Hepatocyte (in vitro differentiated cells): ENCODE data around the gene EEFSEC. TPM values are rescaled to one million over a fixed set of nuclear protein-coding genes. Genes with fewer than 3 reads are reported as not detected.

Source experiments
- DNase-seq: peaks from one replicate; pipeline ENCODE4 v3.0.0-alpha.2; 2016; ENCODE audit warnings: low spot score
- H2AFZ ChIP-seq: fragments of 200-600 bp; sonication (generic); 2 replicates; pipeline ENCODE4 v1.6.0; 2016; ENCODE audit warnings: antibody characterized with exemption, mild to moderate bottlenecking
- H3K27ac ChIP-seq: fragments of 200-600 bp; sonication (generic); 2 replicates; pipeline ENCODE4 v1.5.1; 2016; ENCODE audit warnings: mild to moderate bottlenecking
- H3K27me3 ChIP-seq: fragments of 200-600 bp; sonication (generic); 2 replicates; pipeline ENCODE4 v1.6.1; 2016
- H3K36me3 ChIP-seq: fragments of 200-600 bp; sonication (generic); replicated peaks from 2 replicates; pipeline ENCODE4 v1.5.1; 2016; ENCODE audit warnings: low read depth; ENCODE audit not compliant: insufficient read depth
- H3K4me1 ChIP-seq: fragments of 200-600 bp; sonication (generic); 2 replicates; pipeline ENCODE4 v1.5.1; 2016; ENCODE audit warnings: mild to moderate bottlenecking, moderate library complexity; ENCODE audit not compliant: insufficient read depth
- H3K4me2 ChIP-seq: fragments of 200-600 bp; sonication (generic); 2 replicates; pipeline ENCODE4 v1.6.0; 2016
- H3K4me3 ChIP-seq: fragments of 200-600 bp; sonication (generic); 2 replicates; pipeline ENCODE4 v1.5.1; 2016; ENCODE audit warnings: mild to moderate bottlenecking
- H3K79me2 ChIP-seq: fragments of 200-600 bp; sonication (generic); 2 replicates; pipeline ENCODE4 v1.6.0; 2017; ENCODE audit warnings: mild to moderate bottlenecking
- H3K9me2 ChIP-seq: fragments of 200-600 bp; sonication (generic); replicated peaks from 2 replicates; pipeline ENCODE4 v1.6.0; 2017; ENCODE audit warnings: mild to moderate bottlenecking; ENCODE audit not compliant: insufficient read depth
- H3K9me3 ChIP-seq: fragments of 200-600 bp; sonication (generic); 2 replicates; pipeline ENCODE4 v1.5.1; 2016; ENCODE audit warnings: low read depth, mild to moderate bottlenecking
- H4K20me1 ChIP-seq: fragments of 200-600 bp; sonication (generic); 2 replicates; pipeline ENCODE4 v1.6.0; 2016; ENCODE audit warnings: mild to moderate bottlenecking; ENCODE audit not compliant: insufficient read depth, poor library complexity, severe bottlenecking
- CTCF ChIP-seq: fragments of 200-600 bp; sonication (generic); IDR thresholded peaks from 2 replicates; pipeline ENCODE4 v1.5.1; 2016; ENCODE audit warnings: antibody characterized with exemption, mild to moderate bottlenecking; ENCODE audit not compliant: poor library complexity
- EZH2 ChIP-seq: fragments of 200-600 bp; sonication (generic); IDR thresholded peaks from 2 replicates; pipeline ENCODE4 v1.6.1; 2016; ENCODE audit warnings: antibody characterized with exemption, mild to moderate bottlenecking, borderline replicate concordance
- EZH2phosphoT487 ChIP-seq: fragments of 200-600 bp; sonication (generic); IDR thresholded peaks from one replicate; pipeline ENCODE4 v1.6.1; 2018; ENCODE audit warnings: antibody characterized with exemption, mild to moderate bottlenecking, low read depth, moderate library complexity; ENCODE audit not compliant: unreplicated experiment, severe bottlenecking
- WGBS: methylation state at CpG from one replicate; pipeline ENCODE4 v1.1.6; 2016; ENCODE audit warnings: low lambda C conversion rate; ENCODE audit errors: missing lambda C conversion rate; 5-methylcytosine and 5-hydroxymethylcytosine counted together
- polyA plus RNA-seq: library from polyadenylated mRNA; unstranded; fragments of >200 nt; fragmentation: Nextera tagmentation; extraction: Ambion mirVana; gene quantifications from 2 replicates; pipeline ENCODE4 v1.2.1, GENCODE V29; 2016
- total RNA-seq: library from RNA; depleted of rRNA; stranded (reverse); fragments of >200 nt; gene quantifications from 2 replicates; pipeline ENCODE4 v1.2.3, GENCODE V29; 2014

Gene EEFSEC
- total and polyA plus RNA-seq, 2 experiments from 2014 or later = 9.8 to 17.5 TPM

DNA sequence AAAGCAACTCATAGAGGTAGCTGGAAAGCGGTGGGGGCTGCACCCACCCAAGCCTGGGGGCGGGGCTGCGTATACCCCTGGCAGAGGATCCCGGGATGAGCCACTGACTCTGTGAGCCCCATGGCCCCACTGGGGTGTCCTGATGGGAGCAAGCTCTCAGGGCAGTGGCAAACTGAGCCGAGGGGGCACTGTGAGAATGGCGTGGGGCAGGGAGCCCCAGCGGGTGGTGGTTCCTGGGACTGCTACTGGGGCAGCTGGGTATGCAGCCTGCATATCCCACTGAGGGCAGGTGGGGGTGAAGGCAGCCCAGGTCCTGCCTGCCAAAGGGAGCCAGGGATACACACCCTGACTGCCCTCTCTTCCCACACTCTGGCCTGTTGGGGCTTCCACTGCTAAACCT, 254.0 kb downstream of the EEFSEC start:
- Histone ChIP-seq H3K9me2 (no peaks in the 10 kb centered on the region), H3K4me1 (peaks cover 12% of the 10 kb centered on the region), H3K4me3 (no peak overlapping the region), H2AFZ (no peak overlapping the region), H3K4me2 (no peak overlapping the region), H4K20me1 (no peaks in the 10 kb centered on the region), H3K36me3 (no peaks in the 10 kb centered on the region), H3K79me2 (no peaks in the 10 kb centered on the region), H3K27ac (no peak overlapping the region), H3K9me3 (no peaks in the 10 kb centered on the region), H3K27me3 (no peaks in the 10 kb centered on the region)
- 93% methylated on average over 7 of the region's 7 CpGs for whole genome bisulfite sequencing
- TF ChIP-seq EZH2 (no peak), CTCF (no peak), EZH2phosphoT487 (no peak)
- no peak for DNase-seq

GRCh38 chr3:128408012-128408692, 254.9 kb downstream of the EEFSEC start:
- no peak for DNase-seq
- 91% methylated on average over 19 of the region's 19 CpGs for WGBS
- no peaks in the 10 kb centered on the region for H3K9me3 ChIP-seq
- H3K79me2 ChIP-seq = no peaks in the 10 kb centered on the region
- TF ChIP-seq EZH2 (no peak), CTCF (no peak), EZH2phosphoT487 (no peak)
- H3K4me2 ChIP-seq = no peak overlapping the region
- H3K36me3 ChIP-seq = no peaks in the 10 kb centered on the region
- no peaks in the 10 kb centered on the region for H3K27me3 ChIP-seq
- no peaks in the 10 kb centered on the region for H3K9me2 ChIP-seq
- H3K27ac ChIP-seq = no peak overlapping the region
- no peak overlapping the region for H2AFZ ChIP-seq
- H3K4me1 ChIP-seq = peaks cover 12% of the 10 kb centered on the region
- H4K20me1 ChIP-seq = no peaks in the 10 kb centered on the region
- no peak overlapping the region for H3K4me3 ChIP-seq

- TF ChIP-seq EZH2 (no peak), CTCF (no peak), EZH2phosphoT487 (no peak)
- no peaks in the 10 kb centered on the region for H4K20me1 ChIP-seq
- H2AFZ ChIP-seq = no peak overlapping the region
- DNase-seq = no peak
- peaks cover 11% of the 10 kb centered on the region for H3K4me1 ChIP-seq
- H3K36me3 ChIP-seq = no peaks in the 10 kb centered on the region
- no peaks in the 10 kb centered on the region for H3K79me2 ChIP-seq
- no peak overlapping the region for H3K27ac ChIP-seq
- H3K4me3 ChIP-seq = no peak overlapping the region
- H3K9me3 ChIP-seq = no peaks in the 10 kb centered on the region
- H3K9me2 ChIP-seq = no peaks in the 10 kb centered on the region
- no peak overlapping the region for H3K4me2 ChIP-seq
- 75% methylated on average over 15 of the region's 16 CpGs for WGBS
- no peaks in the 10 kb centered on the region for H3K27me3 ChIP-seq
These were observed 255.7 kb downstream of the EEFSEC start for GRCh38 chr3:128408693-128409623.
